DMS153 treated with DMSO at 0.1 percent for 48 hours (cell line): ENCODE results near the gene SLC35E3.
A peak's percentile ranks its signal among the peaks of the same experiment; 100 is the strongest.

Experiments used
- DNase-seq: peaks from one replicate; lab custom pipeline; 2025; ENCODE audit not compliant: unreplicated experiment; lab: John Stamatoyannopoulos, UW

The SLC35E3 gene

DNA sequence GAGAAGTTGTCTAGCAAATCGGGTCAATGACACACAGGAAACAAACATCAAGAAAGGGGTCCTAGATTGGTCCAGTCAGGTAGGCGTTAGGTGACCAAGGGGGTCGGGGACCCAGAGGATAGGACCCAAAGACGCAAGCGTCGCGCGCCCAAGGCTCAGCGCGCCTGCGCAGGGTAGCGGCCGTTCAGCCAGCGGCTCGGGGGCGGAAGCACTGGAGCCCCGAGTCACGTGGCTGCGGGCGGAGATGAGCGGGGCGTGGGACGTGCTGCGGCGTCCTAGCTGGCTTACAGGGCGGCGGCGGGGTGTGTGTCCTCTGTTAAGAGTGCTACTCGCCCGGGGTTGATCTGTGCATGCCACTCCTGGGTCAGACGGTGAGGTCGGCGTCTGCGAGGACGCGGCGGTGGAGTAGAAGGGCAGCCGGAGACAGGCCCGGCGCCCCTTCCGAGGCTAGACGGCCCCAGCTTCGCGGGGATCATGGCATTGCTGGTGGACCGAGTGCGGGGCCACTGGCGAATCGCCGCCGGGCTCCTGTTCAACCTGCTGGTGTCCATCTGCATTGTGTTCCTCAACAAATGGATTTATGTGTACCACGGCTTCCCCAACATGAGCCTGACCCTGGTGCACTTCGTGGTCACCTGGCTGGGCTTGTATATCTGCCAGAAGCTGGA is at the start of gene SLC35E3:
SLC35E3 (plus strand) TSS at position 273 of the 668 bp plus-strand sequence; CDS start at position 475, 202 bp downstream.
- DNase-seq = peak; percentile 86

GRCh38 chr12:68699486-68699885 is 46.5 kb upstream of the SLC35E3 start:
- no peak for DNase-seq

DNA sequence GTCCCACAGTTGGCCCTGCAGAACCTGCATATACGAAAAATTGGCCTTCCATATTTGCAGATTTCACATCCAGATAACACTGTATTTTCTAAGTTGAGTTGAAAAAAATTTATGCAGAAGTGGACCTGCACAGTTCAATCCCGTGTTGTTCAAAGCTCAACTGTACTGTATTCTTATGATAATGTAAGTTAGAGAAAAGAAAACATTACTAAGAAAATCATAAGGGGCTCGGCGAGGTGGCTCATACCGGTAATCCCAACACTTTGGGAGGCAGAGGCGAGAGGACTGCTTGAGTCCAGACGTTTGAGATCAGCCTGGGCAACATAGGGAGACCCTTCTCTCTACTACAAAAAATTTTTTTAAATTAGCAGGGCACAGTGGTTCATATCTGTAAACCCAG is 18.2 kb upstream of the SLC35E3 start:
- no peak for DNase-seq

DNA sequence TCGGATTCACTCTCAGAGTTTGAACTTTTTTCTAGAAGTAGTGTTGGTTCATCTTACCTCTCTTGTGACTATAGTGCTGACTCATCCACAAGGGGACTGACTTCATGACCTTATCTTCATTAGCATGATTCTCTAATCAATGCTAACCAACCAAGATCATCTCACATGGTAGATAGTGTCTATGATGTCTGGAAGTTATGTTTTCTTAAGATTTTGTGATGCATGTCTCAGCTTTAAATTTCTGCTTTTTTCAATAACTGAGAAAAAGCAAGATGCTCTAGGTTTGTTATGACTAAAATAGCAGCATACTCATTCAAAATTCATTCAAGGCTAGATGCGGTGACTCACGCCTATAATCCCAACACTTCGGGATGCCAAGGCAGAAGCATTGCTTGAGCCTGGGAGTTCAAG is 12.3 kb upstream of the SLC35E3 start:
- DNase-seq = no peak

- DNase-seq = no peak
These were observed 6.1 kb upstream of the SLC35E3 start for GRCh38 chr12:68739891-68740290.

GRCh38 chr12:68743356-68743755 is 2.6 kb upstream of the SLC35E3 start:
- DNase-seq = no peak

GRCh38 chr12:68745376-68745903 is 536 bp upstream of the SLC35E3 start:
- no peak for DNase-seq

- no peak for DNase-seq
These were observed 700 bp downstream of the SLC35E3 start for GRCh38 chr12:68746572-68747180.

- DNase-seq = no peak
These were observed 3.5 kb downstream of the SLC35E3 start for GRCh38 chr12:68749443-68749842.

GRCh38 chr12:68749861-68750260 is 3.9 kb downstream of the SLC35E3 start:
- DNase-seq = no peak

- DNase-seq = no peak
These were observed 4.5 kb downstream of the SLC35E3 start for GRCh38 chr12:68750506-68750905.

GRCh38 chr12:68755536-68756243 is 9.7 kb downstream of the SLC35E3 start:
- no peak for DNase-seq

GRCh38 chr12:68759852-68760251 is 13.9 kb downstream of the SLC35E3 start:
- DNase-seq = no peak

- no peak for DNase-seq
These were observed 14.9 kb downstream of the SLC35E3 start for GRCh38 chr12:68760806-68761441.

DNA sequence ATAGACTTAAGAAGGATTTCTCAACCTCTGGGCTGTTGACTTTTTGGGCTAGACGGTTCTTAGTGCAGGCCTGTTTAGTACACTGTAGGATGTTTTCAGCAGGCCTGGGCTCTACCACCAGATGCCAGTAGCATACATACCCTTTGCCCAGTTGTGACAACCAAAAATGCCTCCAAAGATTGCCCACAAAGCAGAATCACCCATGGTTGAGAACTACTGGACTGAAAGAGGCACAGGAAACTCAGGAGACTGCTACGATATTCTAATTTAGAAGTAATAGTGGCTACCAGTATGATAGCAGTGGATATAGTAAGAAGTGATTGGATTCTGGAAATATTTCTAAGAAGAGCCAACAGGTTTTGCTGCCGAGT is 15.5 kb downstream of the SLC35E3 start:
- no peak for DNase-seq

DNA sequence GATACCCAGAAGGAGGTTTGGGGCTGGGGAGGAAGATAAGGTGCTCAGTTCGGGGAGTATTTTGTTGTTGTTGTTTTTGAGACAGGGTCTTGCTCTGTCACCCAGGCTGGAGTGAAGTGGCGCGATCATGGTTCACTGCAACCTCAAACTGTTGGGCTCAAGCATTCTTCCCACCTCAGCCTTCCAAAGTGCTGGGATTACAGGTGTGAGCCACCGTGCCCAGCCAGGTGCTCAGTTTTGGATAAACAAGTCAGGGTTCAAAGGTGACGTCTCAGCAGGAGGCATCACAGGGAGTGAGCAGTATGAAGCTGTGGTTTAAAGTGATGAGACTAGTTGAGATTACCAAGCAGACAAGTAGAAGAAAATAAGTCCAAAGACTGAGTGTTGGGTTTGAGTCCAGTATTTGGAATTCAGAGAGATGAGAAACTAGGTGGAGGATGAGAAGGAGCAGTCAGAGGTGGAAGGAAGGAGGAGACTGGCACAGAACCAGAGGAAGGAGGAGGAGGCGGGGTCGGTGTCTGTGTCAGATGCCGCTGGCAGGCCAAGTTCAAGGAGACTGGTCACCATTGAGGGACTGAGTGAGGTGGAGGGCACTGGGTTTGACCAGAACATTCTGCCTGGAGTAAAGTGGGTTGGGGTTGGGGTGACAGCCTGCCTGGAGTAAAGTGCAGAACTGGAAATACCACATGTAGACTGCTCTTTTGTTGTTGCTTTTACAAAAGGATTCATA is 16.1 kb downstream of the SLC35E3 start:
- no peak for DNase-seq

- no peak for DNase-seq
These were observed 16.7 kb downstream of the SLC35E3 start for GRCh38 chr12:68762691-68763090.

DNA sequence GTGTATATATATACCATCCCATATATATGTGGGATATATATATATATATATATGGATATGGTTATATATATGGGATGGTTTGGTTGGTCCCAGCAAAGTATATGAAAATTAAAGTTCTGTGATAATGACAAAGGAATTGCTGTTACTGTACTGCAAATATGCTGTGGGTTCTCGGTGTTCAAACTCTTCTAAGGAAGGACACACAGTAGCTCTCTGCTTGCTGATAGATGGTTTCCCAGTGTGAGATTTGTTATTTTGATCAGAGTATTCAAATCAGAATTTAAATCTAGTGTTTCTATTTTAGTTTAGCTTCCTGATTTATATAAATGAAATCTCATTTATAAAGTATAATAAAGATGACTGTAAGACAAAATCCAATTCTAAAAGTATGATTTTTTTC is 19.7 kb downstream of the SLC35E3 start:
- DNase-seq = no peak

DNA sequence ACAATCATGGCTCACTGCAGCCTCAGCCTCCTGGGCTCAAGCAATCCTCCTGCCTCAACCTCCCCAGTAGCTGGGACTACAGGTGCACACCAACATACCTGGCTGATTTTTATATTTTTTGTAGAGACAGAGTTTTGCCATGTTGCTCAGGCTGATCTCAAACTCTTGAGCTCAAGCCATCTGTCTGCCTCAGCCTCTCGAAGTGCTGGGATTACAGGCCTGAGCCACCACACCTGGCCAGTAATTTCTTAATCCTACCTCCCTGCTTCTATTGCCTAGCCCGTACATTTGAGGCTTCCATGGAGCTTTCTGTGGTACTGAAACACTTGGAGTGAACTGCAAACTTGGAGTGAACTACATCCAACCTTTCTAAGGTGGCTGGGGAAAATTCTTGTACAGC is 20.7 kb downstream of the SLC35E3 start:
- no peak for DNase-seq

DNA sequence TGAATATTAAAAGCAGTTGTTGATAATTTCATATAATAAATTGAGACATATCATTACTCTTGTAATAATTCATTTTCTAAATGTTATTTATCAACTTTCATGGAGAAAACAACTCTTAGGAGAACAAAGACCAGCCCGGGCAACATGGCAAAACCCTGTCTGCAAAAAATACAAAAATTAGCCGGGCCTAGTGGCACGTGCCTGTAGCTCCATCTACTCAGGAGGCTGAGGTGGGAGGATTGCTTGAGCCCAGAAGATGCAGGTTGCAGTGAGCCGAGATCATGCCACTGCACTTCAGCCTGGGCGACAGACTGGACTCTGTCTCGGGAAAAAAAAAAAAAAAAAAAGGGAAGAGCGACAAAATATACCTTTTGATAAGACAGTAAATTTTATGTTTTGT is 21.2 kb downstream of the SLC35E3 start:
- no peak for DNase-seq

GRCh38 chr12:68768431-68768939 is 22.5 kb downstream of the SLC35E3 start:
- no peak for DNase-seq
